Esophagus mucosa (tissue), 1 donor: ENCODE data around the gene CNTFR. TPM values are rescaled to one million over a fixed set of nuclear protein-coding genes. Genes with fewer than 3 reads are reported as not detected.
"Not testable (repeated sequence)": the region's sequence is repeated elsewhere in the genome, so short reads cannot be mapped to it uniquely, and the experiment has no call there.

Experiments used
- ATAC-seq: fragments of 200-7000 bp; cut with Tn5 transposase; one replicate; pipeline ENCODE4 v1.9.1; 2020
- total RNA-seq: library from RNA; stranded (reverse); gene quantifications from one replicate; pipeline ENCODE4 v1.2.4, GENCODE V29; 2023
- donor health status: DM: yes; HTN: yes; CAD: no.

CNTFR gene
- total RNA-seq, 1 donor from 2014 or later = not detected

GRCh38 chr9:34553511-34554021, 36.0 kb downstream of the CNTFR start:
- no peak for ATAC-seq

- ATAC-seq = no peak
Measured at GRCh38 chr9:34552986-34553385, 36.5 kb downstream of the CNTFR start.

- ATAC-seq = no peak
Measured at GRCh38 chr9:34552606-34552981, 36.9 kb downstream of the CNTFR start.

- ATAC-seq = no peak
Measured at GRCh38 chr9:34551751-34552605, 37.5 kb downstream of the CNTFR start.

GRCh38 chr9:34550681-34551270, 38.7 kb downstream of the CNTFR start:
- ATAC-seq = no peak

GRCh38 chr9:34550016-34550680, 39.4 kb downstream of the CNTFR start:
- ATAC-seq = no peak

GRCh38 chr9:34549407-34549732, 40.2 kb downstream of the CNTFR start:
- ATAC-seq = no peak

- ATAC-seq = peak; percentile 64
Measured at GRCh38 chr9:34547960-34548611, 41.4 kb downstream of the CNTFR start.

GRCh38 chr9:34546834-34547827, 42.4 kb downstream of the CNTFR start:
- peak; percentile 69 for ATAC-seq

GRCh38 chr9:34546102-34546833, 43.3 kb downstream of the CNTFR start:
- ATAC-seq = no peak

- no peak for ATAC-seq
Measured at GRCh38 chr9:34545497-34545896, 44.0 kb downstream of the CNTFR start.

- ATAC-seq = no peak
Measured at GRCh38 chr9:34544035-34544434, 45.5 kb downstream of the CNTFR start.

GRCh38 chr9:34541540-34541939, 48.0 kb downstream of the CNTFR start:
- no peak for ATAC-seq

GRCh38 chr9:34540827-34541226, 48.7 kb downstream of the CNTFR start:
- peak; percentile 64 for ATAC-seq

- no peak for ATAC-seq
Measured at GRCh38 chr9:34536685-34537084, 52.8 kb downstream of the CNTFR start.

GRCh38 chr9:34532041-34532440, 57.5 kb downstream of the CNTFR start:
- not testable (repeated sequence) for ATAC-seq

- no peak for ATAC-seq
Measured at GRCh38 chr9:34526026-34526425, 63.5 kb downstream of the CNTFR start.

- ATAC-seq = no peak
Measured at GRCh38 chr9:34524349-34524748, 65.2 kb downstream of the CNTFR start.

GRCh38 chr9:34522971-34523797, 66.3 kb downstream of the CNTFR start, which contains the start of gene ENHO:
Gene ENHO, minus strand, starts transcription at chr9:34522990. Its CDS starts 1,295 bp downstream, at chr9:34521695.
- ATAC-seq = peak; percentile 99
